T-helper 17 cell (primary cell): ENCODE measurements around the gene OR52W1. TPM values are rescaled to one million over a fixed set of nuclear protein-coding genes. Genes with fewer than 3 reads are reported as not detected.
"Not testable (repeated sequence)": the region's sequence is repeated elsewhere in the genome, so short reads cannot be mapped to it uniquely, and the experiment has no call there.

Experiments used
- ATAC-seq: fragments of 150-1000 bp; cut with Tn5 transposase; 2 replicates; pipeline ENCODE4 v1.10.0; 2021; ENCODE audit warnings: mild to moderate bottlenecking, moderate library complexity
- DNase-seq, 3 donors: peaks; one replicate each; pipeline versions ENCODE4 v3.0.0 to v3.0.0-alpha.2; 2020 to 2021
- H3K9me3 ChIP-seq: one replicate; pipeline ENCODE4 v1.7.0; 2013; ENCODE audit warnings: low read length, mild to moderate bottlenecking; ENCODE audit not compliant: control insufficient read depth, poor library complexity, severe bottlenecking
- H3K27ac Mint-ChIP-seq: one replicate; pipeline ENCODE4 v1.8.0; 2022; ENCODE audit warnings: mild to moderate bottlenecking, moderate library complexity, mixed read lengths
- H3K27me3 Mint-ChIP-seq: one replicate; pipeline ENCODE4 v1.8.0; 2022; ENCODE audit warnings: mixed read lengths
- H3K36me3 Mint-ChIP-seq: one replicate; pipeline ENCODE4 v1.8.0; 2022; ENCODE audit warnings: low read depth, mixed read lengths
- H3K4me1 Mint-ChIP-seq: one replicate; pipeline ENCODE4 v1.8.0; 2022; ENCODE audit warnings: mild to moderate bottlenecking, mixed read lengths
- H3K4me3 Mint-ChIP-seq: one replicate; pipeline ENCODE4 v1.8.0; 2022; ENCODE audit warnings: mild to moderate bottlenecking, moderate library complexity, mixed read lengths
- total RNA-seq, 4 donors: library from RNA in 2 of 4; stranded (reverse) in 2 of 4; gene quantifications; one replicate each; pipeline ENCODE4 v1.2.3 and lab custom pipeline; 2022 to 2026

Gene OR52W1
- total RNA-seq, 2 donors from 2014 or later: not detected

DNA sequence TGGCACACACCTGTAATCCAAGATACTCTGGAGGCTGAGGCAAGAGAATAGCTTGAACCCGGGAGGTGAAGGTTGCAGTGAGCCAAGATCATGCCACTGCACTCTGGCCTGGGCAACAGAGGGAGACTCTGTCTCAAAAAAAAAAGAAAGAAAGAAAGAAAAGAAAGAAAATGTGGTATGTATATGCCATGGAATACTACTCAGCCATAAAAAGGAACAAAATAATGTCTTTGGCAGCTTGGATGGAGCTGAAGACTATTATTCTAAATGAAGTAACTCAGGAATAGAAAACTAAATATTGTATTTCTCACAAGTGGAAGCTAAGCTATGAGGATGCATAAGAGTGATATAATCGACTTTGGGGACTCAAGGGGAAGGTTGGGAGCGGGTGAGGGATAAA, 49.9 kb downstream of the OR52W1 start:
- not testable (repeated sequence) for ATAC-seq, H3K9me3 ChIP-seq, H3K4me1 Mint-ChIP-seq, DNase-seq, H3K4me3 Mint-ChIP-seq, H3K36me3 Mint-ChIP-seq, H3K27ac Mint-ChIP-seq
- peaks cover 17% of the 10 kb centered on the region for H3K27me3 Mint-ChIP-seq

Other genes with a start within 250 kb of the OR52W1 start
- gene OR56A5, start 230.7 kb upstream of the OR52W1 start, total RNA-seq: not detected
- gene OR52L1, start 212.2 kb upstream of the OR52W1 start, total RNA-seq: not detected
- under 1 TPM in 1 of 2 donors, not detected in 1; 0.10 TPM for gene OR56A4, start 192.3 kb upstream of the OR52W1 start, total RNA-seq
- not detected for gene OR56A1, start 168.5 kb upstream of the OR52W1 start, total RNA-seq
- gene OR56B4, start 91.5 kb upstream of the OR52W1 start, total RNA-seq: not detected
- not detected for gene OR52B2, start 28.9 kb upstream of the OR52W1 start, total RNA-seq
- not detected for gene C11orf42, start 6.3 kb downstream of the OR52W1 start, total RNA-seq
- gene FHIP1B, start 35.4 kb downstream of the OR52W1 start, total RNA-seq: 10 to 100 TPM; 27.6 to 33.8 TPM
- gene CNGA4, start 39.9 kb downstream of the OR52W1 start, total RNA-seq: under 1 TPM; 0.15 to 0.23 TPM
- not detected for gene CCKBR, start 60.6 kb downstream of the OR52W1 start, total RNA-seq
- not detected for gene CAVIN3, start 121.3 kb downstream of the OR52W1 start, total RNA-seq
- 10 to 100 TPM; 25.3 to 32.9 TPM for gene SMPD1, start 191.2 kb downstream of the OR52W1 start, total RNA-seq
- 10 to 100 TPM; 60.0 to 63.3 TPM for gene APBB1, start 219.9 kb downstream of the OR52W1 start, total RNA-seq
- under 1 TPM; 0.47 to 0.86 TPM for gene HPX, start 241.8 kb downstream of the OR52W1 start, total RNA-seq